Suprapubic skin (tissue), 3 donors: ENCODE measurements around the gene NDFIP1.

Experiments used
- CTCF ChIP-seq, 2 donors: fragments of 200-600 bp in 1 of 2; fragments of 450-650 bp in 1 of 2; sonication (generic) in 1 of 2; IDR thresholded peaks; one replicate each; pipeline ENCODE4 v1.5.1; 2016 to 2019; ENCODE audit warnings: antibody characterized with exemption in 2 of 2, mild to moderate bottlenecking in 1 of 2, moderate library complexity in 1 of 2
- EP300 ChIP-seq: sonication (generic); formaldehyde crosslinking; IDR thresholded peaks from one replicate; pipeline ENCODE4 v1.6.1; 2017; ENCODE audit warnings: antibody characterized with exemption

GRCh38 chr5:142134331-142135010, 25.9 kb downstream of the NDFIP1 start:
- TF ChIP-seq CTCF (IDR thresholded peaks at IDR 0.05) (no peak), EP300 (no peak)
